MM.1S (cell line): ENCODE measurements around the gene BABAM1.

Source experiments
- CTCF ChIP-seq: fragments of 300-600 bp; sonication (generic); IDR thresholded peaks from 2 replicates; pipeline ENCODE4 v1.5.1; 2016; ENCODE audit warnings: antibody characterized with exemption, low read length, mixed read lengths
- EZH2 ChIP-seq: fragments of 300-600 bp; sonication (generic); optimal IDR thresholded peaks from 2 replicates; pipeline ENCODE3; 2017; ENCODE audit warnings: low read depth, mild to moderate bottlenecking, antibody characterized with exemption, low read length, mixed read lengths
- EZH2phosphoT487 ChIP-seq: fragments of 300-600 bp; sonication (generic); IDR thresholded peaks from 2 replicates; pipeline ENCODE4 v1.6.1; 2018; ENCODE audit warnings: antibody characterized with exemption, low read length

GRCh38 chr19:17286752-17287151 is 19.5 kb downstream of the BABAM1 start:
- TF ChIP-seq EZH2: no peak
- no peak for TF ChIP-seq CTCF
- no peak for TF ChIP-seq EZH2phosphoT487
